D341Med (cell line): Measurements from ENCODE around the gene LASP1.

Source experiments
- DNase-seq: peaks from one replicate; pipeline ENCODE4 v3.0.0; 2012; ENCODE audit warnings: low spot score

The LASP1 gene

GRCh38 chr17:38888842-38889241 is 19.0 kb downstream of the LASP1 start:
- no peak for DNase-seq

GRCh38 chr17:38889745-38890409 is 20.0 kb downstream of the LASP1 start:
- DNase-seq, result no peak

GRCh38 chr17:38890410-38890746 is 20.5 kb downstream of the LASP1 start:
- no peak for DNase-seq

- DNase-seq, result no peak
Observed at GRCh38 chr17:38891441-38891840, 21.6 kb downstream of the LASP1 start.

- no peak for DNase-seq
Observed at GRCh38 chr17:38892083-38892482, 22.2 kb downstream of the LASP1 start.

- no peak for DNase-seq
Observed at GRCh38 chr17:38892620-38893019, 22.8 kb downstream of the LASP1 start.

- DNase-seq, result no peak
Observed at GRCh38 chr17:38893113-38893512, 23.3 kb downstream of the LASP1 start.

GRCh38 chr17:38893607-38894006 is 23.7 kb downstream of the LASP1 start:
- DNase-seq, result no peak

- no peak for DNase-seq
Observed at GRCh38 chr17:38894276-38894675, 24.4 kb downstream of the LASP1 start.

GRCh38 chr17:38896346-38896954 is 26.6 kb downstream of the LASP1 start:
- no peak for DNase-seq

GRCh38 chr17:38897176-38897575 is 27.3 kb downstream of the LASP1 start:
- DNase-seq, result no peak

GRCh38 chr17:38897671-38898290 is 27.9 kb downstream of the LASP1 start:
- no peak for DNase-seq

- no peak for DNase-seq
Observed at GRCh38 chr17:38898291-38898679, 28.4 kb downstream of the LASP1 start.

- DNase-seq, result no peak
Observed at GRCh38 chr17:38898812-38899348, 29.0 kb downstream of the LASP1 start.

- DNase-seq, result no peak
Observed at GRCh38 chr17:38899421-38899820, 29.6 kb downstream of the LASP1 start.

- no peak for DNase-seq
Observed at GRCh38 chr17:38900978-38901656, 31.3 kb downstream of the LASP1 start.

- DNase-seq, result no peak
Observed at GRCh38 chr17:38903404-38903803, 33.5 kb downstream of the LASP1 start.

GRCh38 chr17:38904892-38905291 is 35.0 kb downstream of the LASP1 start:
- DNase-seq, result no peak

GRCh38 chr17:38905375-38905774 is 35.5 kb downstream of the LASP1 start:
- DNase-seq, result no peak

GRCh38 chr17:38906460-38907228 is 36.8 kb downstream of the LASP1 start:
- peak; percentile 30 for DNase-seq

GRCh38 chr17:38907930-38908675 is 38.2 kb downstream of the LASP1 start:
- DNase-seq, result peak; percentile 41
